Neural progenitor cell (in vitro differentiated cells): ENCODE measurements around the gene MSRB2. TPM values are rescaled to one million over a fixed set of nuclear protein-coding genes. Genes with fewer than 3 reads are reported as not detected.
"Not testable (repeated sequence)": the region's sequence is repeated elsewhere in the genome, so short reads cannot be mapped to it uniquely, and the experiment has no call there.

Source experiments
- DNase-seq: peaks from one replicate; pipeline ENCODE4 v3.0.0-alpha.2; 2016; ENCODE audit warnings: low spot score
- H2AFZ ChIP-seq: fragments of 200-600 bp; sonication (generic); replicated peaks from 2 replicates; pipeline ENCODE4 v1.6.1; 2016; ENCODE audit warnings: antibody characterized with exemption
- H3F3A ChIP-seq: fragments of 200-600 bp; sonication (generic); 2 replicates; pipeline ENCODE4 v1.6.1; 2016; ENCODE audit warnings: antibody characterized with exemption, low read depth
- H3K27ac ChIP-seq: fragments of 200-600 bp; sonication (generic); 2 replicates; pipeline ENCODE4 v1.5.1; 2016; ENCODE audit warnings: mild to moderate bottlenecking
- H3K27me3 ChIP-seq: fragments of 200-600 bp; sonication (generic); 2 replicates; pipeline ENCODE4 v1.6.1; 2016; ENCODE audit warnings: mild to moderate bottlenecking, moderate library complexity
- H3K36me3 ChIP-seq: fragments of 200-600 bp; sonication (generic); 2 replicates; pipeline ENCODE4 v1.5.1; 2016
- H3K4me1 ChIP-seq: fragments of 200-600 bp; sonication (generic); 2 replicates; pipeline ENCODE4 v1.6.1; 2016; ENCODE audit warnings: mixed run types
- H3K4me2 ChIP-seq: fragments of 200-600 bp; sonication (generic); 2 replicates; pipeline ENCODE4 v1.6.1; 2016
- H3K4me3 ChIP-seq: fragments of 200-600 bp; sonication (generic); 2 replicates; pipeline ENCODE4 v1.5.1; 2016
- H3K79me2 ChIP-seq: fragments of 200-600 bp; sonication (generic); 2 replicates; pipeline ENCODE4 v1.6.1; 2016; ENCODE audit warnings: low read depth
- H3K9ac ChIP-seq: fragments of 200-600 bp; sonication (generic); 2 replicates; pipeline ENCODE4 v1.6.1; 2016
- H3K9me3 ChIP-seq: fragments of 200-600 bp; sonication (generic); 2 replicates; pipeline ENCODE4 v1.5.1; 2016; ENCODE audit warnings: low read depth
- H4K20me1 ChIP-seq: fragments of 200-600 bp; sonication (generic); 2 replicates; pipeline ENCODE4 v1.6.1; 2016; ENCODE audit warnings: low read depth
- H3K27ac Mint-ChIP-seq: 3 replicates; pipeline ENCODE4 v1.8.0; 2021; ENCODE audit warnings: mixed read lengths
- H3K27me3 Mint-ChIP-seq: 2 replicates; pipeline ENCODE4 v1.8.0; 2022; ENCODE audit warnings: low read depth, mild to moderate bottlenecking, inconsistent platforms, moderate library complexity, mixed read lengths; ENCODE audit not compliant: insufficient read depth
- H3K36me3 Mint-ChIP-seq: 3 replicates; pipeline ENCODE4 v1.8.0; 2021; ENCODE audit warnings: mixed read lengths
- H3K4me1 Mint-ChIP-seq: 3 replicates; pipeline ENCODE4 v1.8.0; 2021; ENCODE audit warnings: mixed read lengths
- H3K4me3 Mint-ChIP-seq: 3 replicates; pipeline ENCODE4 v1.8.0; 2021; ENCODE audit warnings: mild to moderate bottlenecking, moderate library complexity, mixed read lengths
- H3K9me3 Mint-ChIP-seq: 3 replicates; pipeline ENCODE4 v1.8.0; 2020; ENCODE audit warnings: mixed read lengths
- CTCF ChIP-seq: fragments of 200-600 bp; sonication (generic); IDR thresholded peaks from 2 replicates; pipeline ENCODE4 v1.5.1; 2017; ENCODE audit warnings: antibody characterized with exemption, mild to moderate bottlenecking
- EZH2 ChIP-seq: fragments of 200-600 bp; sonication (generic); IDR thresholded peaks from 2 replicates; pipeline ENCODE4 v1.6.1; 2017; ENCODE audit warnings: antibody characterized with exemption, mild to moderate bottlenecking, moderate library complexity
- EZH2phosphoT487 ChIP-seq: fragments of 200-600 bp; sonication (generic); IDR thresholded peaks from 2 replicates; pipeline ENCODE4 v1.6.1; 2017; ENCODE audit warnings: antibody characterized with exemption
- total RNA-seq: library from RNA; depleted of rRNA; stranded (reverse); fragments of >200 nt; gene quantifications from 2 replicates; pipeline ENCODE4 v1.2.3, GENCODE V29; 2015; ENCODE audit warnings: low replicate concordance

The MSRB2 gene
- total RNA-seq, 1 donor from 2014 or later, result 15.2 TPM

- Histone ChIP-seq H3K4me2 (no peak overlapping the region), H2AFZ (peak overlapping the region; percentile 50), H3K36me3 (no peaks in the 10 kb centered on the region), H3K4me1 (peaks cover 7% of the 10 kb centered on the region), H4K20me1 (no peaks in the 10 kb centered on the region), H3K9ac (no peak overlapping the region), H3K4me3 (no peak overlapping the region), H3K9me3 (no peaks in the 10 kb centered on the region), H3F3A (no peaks in the 10 kb centered on the region), H3K27me3 (no peaks in the 10 kb centered on the region), H3K79me2 (no peaks in the 10 kb centered on the region), H3K27ac (no peak overlapping the region)
- H3K27me3 Mint-ChIP-seq, result no peaks in the 10 kb centered on the region
- peak overlapping the region; percentile 3 for H3K27ac Mint-ChIP-seq
- peak overlapping the region; percentile 7 for H3K4me3 Mint-ChIP-seq
- no peaks in the 10 kb centered on the region for H3K9me3 Mint-ChIP-seq
- TF ChIP-seq CTCF (peak; percentile 76), EZH2 (no peak)
- no peaks in the 10 kb centered on the region for H3K36me3 Mint-ChIP-seq
- DNase-seq, result peak; percentile 87
- peaks cover 8% of the 10 kb centered on the region for H3K4me1 Mint-ChIP-seq
Measured at GRCh38 chr10:23067939-23068775, 27.2 kb upstream of the MSRB2 start.

- H3K9me3 ChIP-seq, result no peaks in the 10 kb centered on the region
- H3K4me2 ChIP-seq, result no peak overlapping the region
- no peaks in the 10 kb centered on the region for H3K9me3 Mint-ChIP-seq
- no peaks in the 10 kb centered on the region for H3K4me1 ChIP-seq
- DNase-seq, result no peak
- H3K36me3 Mint-ChIP-seq, result no peaks in the 10 kb centered on the region
- H3K4me1 Mint-ChIP-seq, result no peaks in the 10 kb centered on the region
- no peaks in the 10 kb centered on the region for H3F3A ChIP-seq
- TF ChIP-seq EZH2phosphoT487, result no peak
- TF ChIP-seq EZH2, result no peak
- no peak for TF ChIP-seq CTCF
- H3K27ac ChIP-seq, result no peak overlapping the region
- no peaks in the 10 kb centered on the region for H3K27me3 Mint-ChIP-seq
- H3K4me3 ChIP-seq, result no peak overlapping the region
- no peaks in the 10 kb centered on the region for H3K79me2 ChIP-seq
- H3K4me3 Mint-ChIP-seq, result no peak overlapping the region
- no peak overlapping the region for H3K9ac ChIP-seq
- H3K27ac Mint-ChIP-seq, result peak overlapping the region; percentile 53
- no peaks in the 10 kb centered on the region for H3K27me3 ChIP-seq
- no peak overlapping the region for H2AFZ ChIP-seq
- no peaks in the 10 kb centered on the region for H4K20me1 ChIP-seq
- H3K36me3 ChIP-seq, result no peaks in the 10 kb centered on the region
Measured at GRCh38 chr10:23069019-23069815, 26.2 kb upstream of the MSRB2 start.

- H3K4me3 ChIP-seq, DNase-seq, H3K27me3 Mint-ChIP-seq, H3K4me1 Mint-ChIP-seq, H2AFZ ChIP-seq, H3K27me3 ChIP-seq, H3K36me3 Mint-ChIP-seq, H3K27ac ChIP-seq, H4K20me1 ChIP-seq, H3K27ac Mint-ChIP-seq, H3K9me3 ChIP-seq, H3K9ac ChIP-seq, H3K4me1 ChIP-seq, H3K9me3 Mint-ChIP-seq, H3F3A ChIP-seq, H3K36me3 ChIP-seq, H3K4me3 Mint-ChIP-seq, H3K4me2 ChIP-seq, H3K79me2 ChIP-seq: not testable (repeated sequence)
Measured at GRCh38 chr10:23070092-23070912, 25.1 kb upstream of the MSRB2 start.
